HepG2 (cell line): ENCODE measurements around the gene VILL. TPM values are rescaled to one million over a fixed set of nuclear protein-coding genes. Genes with fewer than 3 reads are reported as not detected.
"Not testable (repeated sequence)": the region's sequence is repeated elsewhere in the genome, so short reads cannot be mapped to it uniquely, and the experiment has no call there.

Source experiments
- ATAC-seq: fragments of 200-7000 bp; cut with Tn5 transposase; 3 replicates; pipeline ENCODE4 v1.9.1; 2020; ENCODE audit warnings: mild to moderate bottlenecking, moderate library complexity
- BruUV-seq: library from RNA; stranded (reverse); fragments of 400-500 nt; replicated peaks from 2 replicates; lab custom pipeline; 2021; lab: Mats Ljungman, UMichigan
- CTCF ChIA-PET: fragments of 300-600 bp; formaldehyde crosslinking; extraction: SDS; loops from one replicate; lab custom pipeline; 2021; ENCODE audit warnings: low total read pairs, inconsistent platforms, low intra/inter-chr PET ratio; lab: Yijun Ruan, JAX
- POLR2A ChIA-PET: fragments of 350-600 bp; sonication (Branson Sonifier 250); formaldehyde crosslinking; loops from one replicate; lab custom pipeline; 2020; ENCODE audit warnings: antibody characterized with exemption, inconsistent platforms; lab: Yijun Ruan, JAX
- DNase-seq: peaks from one replicate; pipeline ENCODE4 v3.0.0-alpha.2; 2015; ENCODE audit warnings: low spot score
- FAIRE-seq: peaks from 3 replicates; lab custom pipeline; 2011; peaks lifted over from hg19 to GRCh38; lab: Jason Lieb, UNC
- H2AFZ ChIP-seq: one replicate; pipeline ENCODE4 v1.6.1; 2011; ENCODE audit warnings: low read length, inconsistent platforms
- H3K27ac ChIP-seq: fragments of 300-600 bp; 3 replicates; pipeline ENCODE4 v1.8.0; 2011; ENCODE audit warnings: mixed run types, mild to moderate bottlenecking, mixed read lengths, low read length, inconsistent platforms; ENCODE audit not compliant: insufficient read depth; ENCODE audit errors: extremely low read length
- H3K27me3 ChIP-seq, 2 experiments: fragments of 200-600 bp in 1 of 2; 2 replicates in 1 of 2; 3 replicates in 1 of 2; pipeline versions ENCODE4 v1.6.0 to v1.8.0; 2011; ENCODE audit warnings: low read length in 2 of 2, mild to moderate bottlenecking in 2 of 2, moderate library complexity in 2 of 2, inconsistent platforms in 1 of 2; ENCODE audit not compliant: insufficient read depth in 2 of 2, control insufficient read depth in 1 of 2
- H3K36me3 ChIP-seq, 2 experiments: fragments of 200-600 bp in 1 of 2; replicated peaks in 1 of 2; 2 replicates in 1 of 2; 3 replicates in 1 of 2; pipeline versions ENCODE4 v1.5.1 to v1.8.0; 2011; ENCODE audit warnings: low read length in 2 of 2, inconsistent platforms in 1 of 2; ENCODE audit not compliant: insufficient read depth in 2 of 2, control insufficient read depth in 1 of 2
- H3K4me1 ChIP-seq: 2 replicates; pipeline ENCODE4 v1.5.1; 2012; ENCODE audit warnings: low read length, inconsistent platforms; ENCODE audit not compliant: insufficient read depth
- H3K4me2 ChIP-seq: 2 replicates; pipeline ENCODE4 v1.6.0; 2011; ENCODE audit warnings: low read depth, low read length, inconsistent platforms
- H3K4me3 ChIP-seq, 3 experiments: fragments of 200-600 bp in 1 of 3; sonication (generic), shearing (Covaris generic) in 1 of 3; replicated peaks in 1 of 3; 2 replicates each; pipeline ENCODE4 v1.5.1; 2011 to 2016; ENCODE audit warnings: low read length in 3 of 3, inconsistent platforms in 2 of 3, low read depth in 2 of 3, mild to moderate bottlenecking in 2 of 3, control low read depth in 1 of 3, mixed read lengths in 1 of 3; ENCODE audit not compliant: insufficient read depth in 1 of 3
- H3K79me2 ChIP-seq: one replicate; pipeline ENCODE4 v1.6.1; 2011; ENCODE audit warnings: low read length, inconsistent platforms; ENCODE audit not compliant: insufficient read depth
- H3K9ac ChIP-seq: 2 replicates; pipeline ENCODE4 v1.6.0; 2011; ENCODE audit warnings: mild to moderate bottlenecking, low read depth, low read length, inconsistent platforms; ENCODE audit not compliant: insufficient read depth
- H3K9me3 ChIP-seq: 2 replicates; pipeline ENCODE4 v1.5.1; 2012; ENCODE audit warnings: mild to moderate bottlenecking, low read length
- H4K20me1 ChIP-seq: 2 replicates; pipeline ENCODE4 v1.6.0; 2011; ENCODE audit warnings: inconsistent platforms, mild to moderate bottlenecking, low read length, moderate library complexity; ENCODE audit not compliant: insufficient read depth
- FOXA1 ChIP-seq, 2 experiments: fragments of 450-650 bp in 1 of 2; sonication (generic) in 1 of 2; formaldehyde crosslinking in 1 of 2; IDR thresholded peaks; 2 replicates each; pipeline versions ENCODE4 v1.4.0 to v1.6.1; 2016 to 2020; ENCODE audit warnings: missing genetic modification reagents in 1 of 2
- FOXA3 ChIP-seq: IDR thresholded peaks from 2 replicates; pipeline ENCODE4 v1.6.1; 2016; ENCODE audit warnings: missing genetic modification reagents, missing compliant biosample characterization
- FOXO1 ChIP-seq: sonication (generic); formaldehyde crosslinking; IDR thresholded peaks from 2 replicates; pipeline ENCODE4 v1.4.0; 2020; ENCODE audit warnings: missing genetic modification reagents
- FOXP1 ChIP-seq, 2 experiments: fragments of 450-650 bp in 1 of 2; IDR thresholded peaks; 2 replicates each; pipeline ENCODE4 v1.6.1; 2017 to 2018; ENCODE audit warnings: antibody characterized with exemption in 1 of 2
- MTF2 ChIP-seq: sonication (generic); formaldehyde crosslinking; IDR thresholded peaks from 2 replicates; pipeline ENCODE4 v1.5.0; 2020; ENCODE audit warnings: missing genetic modification reagents, borderline replicate concordance
- MYC ChIP-seq: sonication (generic); formaldehyde crosslinking; IDR thresholded peaks from 2 replicates; pipeline ENCODE4 v1.9.0; 2021; ENCODE audit warnings: missing genetic modification reagents, borderline replicate concordance
- USF2 ChIP-seq, 2 experiments: sonication (generic) in 1 of 2; formaldehyde crosslinking in 1 of 2; IDR thresholded peaks; 2 replicates each; pipeline versions ENCODE4 v1.5.1 to v1.6.1; 2011 to 2020; ENCODE audit warnings: borderline replicate concordance in 1 of 2, low read depth in 1 of 2, low read length in 1 of 2, mild to moderate bottlenecking in 1 of 2, missing genetic modification reagents in 1 of 2, moderate library complexity in 1 of 2
- ZNF329 ChIP-seq: sonication (generic); formaldehyde crosslinking; IDR thresholded peaks from 2 replicates; pipeline ENCODE4 v1.9.0; 2021; ENCODE audit warnings: low read depth, mild to moderate bottlenecking, missing genetic modification reagents
- ZNF598 ChIP-seq: sonication (generic); formaldehyde crosslinking; IDR thresholded peaks from 2 replicates; pipeline ENCODE4 v1.5.1; 2020; ENCODE audit warnings: mild to moderate bottlenecking, missing genetic modification reagents, borderline replicate concordance
- WGBS: methylation state at CpG from one replicate; pipeline ENCODE4 v1.1.6; 2017; ENCODE audit warnings: low lambda C conversion rate; 5-methylcytosine and 5-hydroxymethylcytosine counted together
- in situ Hi-C: cut with HindIII; loops from 2 replicates; pipeline ENCODE4 v1.10.0; 2017; ENCODE audit warnings: low pct_unique_long_range_greater_than_20kb; ENCODE audit not compliant: extremely low pct_ligation_motif_present
- intact Hi-C: fragments of 100-400 bp; cut with micrococcal nuclease; formaldehyde crosslinking; loops from one replicate; pipeline ENCODE4 v1.10.0; 2022; ENCODE audit not compliant: unreplicated experiment
- polyA plus RNA-seq, 8 experiments: library from polyadenylated mRNA; depleted of rRNA in 3 of 8; stranded (reverse) in 7 of 8; unstranded in 1 of 8; fragments of >200 nt; fragmentation: Illumina TruSeq in 4 of 8; extraction: Trizol in 4 of 8; gene quantifications; 2 replicates each; pipeline versions ENCODE4 v1.2.1 to v1.2.3, GENCODE V29; 2011 to 2016; ENCODE audit warnings: low read depth in 4 of 8, missing spikeins in 1 of 8, mixed read lengths in 1 of 8; ENCODE audit not compliant: insufficient read depth in 1 of 8
- total RNA-seq, 5 experiments: library from RNA; depleted of rRNA; stranded (reverse); fragments of >200 nt; fragmentation: Illumina TruSeq; extraction: Trizol; gene quantifications; 2 replicates each; pipeline ENCODE4 v1.2.3, GENCODE V29; 2016; ENCODE audit warnings: low read depth in 1 of 5
- TF ChIP-seq, protein P1 (sequence below): IDR thresholded peaks from 2 replicates; pipeline ENCODE4 v1.6.1; 2012; ENCODE audit warnings: inconsistent platforms
- TF ChIP-seq, protein P2 (sequence below): sonication (generic); formaldehyde crosslinking; IDR thresholded peaks from 2 replicates; pipeline ENCODE4 v1.4.0; 2020; ENCODE audit warnings: missing genetic modification reagents

Gene VILL
- total and polyA plus RNA-seq, 2 of the 13 experiments (the other 11 are each of a cell fraction or from before 2014, with no cell fraction given), result 3.2 to 5.3 TPM

- POLR2A ChIA-PET, result interaction anchor here (1.0 kb wide), 1 partner anchor 294 kb away, joined by 3 read pairs; no protein-coding TSS in a partner anchor
- WGBS, result 10% methylated on average over 7 of the region's 9 CpGs
- not testable (repeated sequence) for H3K9ac ChIP-seq; TF ChIP-seq FOXA1, FOXP1 (IDR thresholded peaks at IDR 0.05)
- TF ChIP-seq FOXA1 (CRISPR knock-in tag; IDR thresholded peaks at IDR 0.05) (peak; percentile 38), FOXP1 (CRISPR knock-in tag; IDR thresholded peaks at IDR 0.05) (0 out of 2 replicates have a peak, but pooled peaks have one; percentile 15), FOXA3 (0 out of 2 replicates have a peak, but pooled peaks have one; percentile 20), MYC (0 out of 2 replicates have a peak, but pooled peaks have one; percentile 24)
- TF ChIP-seq, all 625 proteins: peak for 4; not testable (repeated sequence) for 621
- H3K36me3 ChIP-seq, H3K27me3 ChIP-seq, H2AFZ ChIP-seq, H3K27ac ChIP-seq, FAIRE-seq, CTCF ChIA-PET, H3K79me2 ChIP-seq, BruUV-seq, in situ Hi-C loops, H3K9me3 ChIP-seq, H4K20me1 ChIP-seq, DNase-seq, ATAC-seq, intact Hi-C loops: not testable (repeated sequence)
- Histone ChIP-seq H3K4me3 (peak overlapping the region in 1 of 3 experiments; percentile 27; a peak in 1 of 6 replicates), H3K4me2 (peak overlapping the region; percentile 57), H3K4me1 (peaks cover 25% of the 10 kb centered on the region)
These were observed 63.4 kb downstream of the VILL start for GRCh38 chr3:38053813-38054498.

GRCh38 chr3:38054499-38055001 lies 64.0 kb downstream of the VILL start:
- Histone ChIP-seq H3K4me1 (peaks cover 28% of the 10 kb centered on the region), H2AFZ (no peak overlapping the region), H4K20me1 (no peaks in the 10 kb centered on the region), H3K36me3 (no peaks in the 10 kb centered on the region), H3K9ac (no peak overlapping the region), H3K9me3 (no peaks in the 10 kb centered on the region), H3K79me2 (no peaks in the 10 kb centered on the region), H3K4me3 (peak overlapping the region in 1 of 3 experiments; percentile 27; a peak in 1 of 6 replicates), H3K27me3 (peaks cover 0 to 1% of the 10 kb centered on the region in 2 experiments; a peak in 2 of 5 replicates), H3K4me2 (peak overlapping the region; percentile 57), H3K27ac (no peak overlapping the region)
- BruUV-seq, result no TSS peak
- 0% methylated on average over 2 of the region's 3 CpGs for whole genome bisulfite sequencing
- intact Hi-C loops (no loop called here), in situ Hi-C loops (no loop called here)
- ATAC-seq (peak; percentile 86), DNase-seq (peak; percentile 66), FAIRE-seq (peak; percentile 42)
- ChIA-PET CTCF (no interaction called here), POLR2A (interaction anchor here (1.0 kb wide), 1 partner anchor 293 kb away, joined by 3 read pairs; no protein-coding TSS in a partner anchor)
- TF ChIP-seq, protein P1, sequence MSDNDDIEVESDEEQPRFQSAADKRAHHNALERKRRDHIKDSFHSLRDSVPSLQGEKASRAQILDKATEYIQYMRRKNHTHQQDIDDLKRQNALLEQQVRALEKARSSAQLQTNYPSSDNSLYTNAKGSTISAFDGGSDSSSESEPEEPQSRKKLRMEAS, result 0 out of 2 replicates have a peak, but pooled peaks have one; percentile 21
- TF ChIP-seq FOXA1 (IDR thresholded peaks at IDR 0.05), result no peak
- TF ChIP-seq FOXA1 (CRISPR knock-in tag; IDR thresholded peaks at IDR 0.05), result no peak
- TF ChIP-seq MTF2 (CRISPR knock-in tag), result no peak
- TF ChIP-seq, protein P2, sequence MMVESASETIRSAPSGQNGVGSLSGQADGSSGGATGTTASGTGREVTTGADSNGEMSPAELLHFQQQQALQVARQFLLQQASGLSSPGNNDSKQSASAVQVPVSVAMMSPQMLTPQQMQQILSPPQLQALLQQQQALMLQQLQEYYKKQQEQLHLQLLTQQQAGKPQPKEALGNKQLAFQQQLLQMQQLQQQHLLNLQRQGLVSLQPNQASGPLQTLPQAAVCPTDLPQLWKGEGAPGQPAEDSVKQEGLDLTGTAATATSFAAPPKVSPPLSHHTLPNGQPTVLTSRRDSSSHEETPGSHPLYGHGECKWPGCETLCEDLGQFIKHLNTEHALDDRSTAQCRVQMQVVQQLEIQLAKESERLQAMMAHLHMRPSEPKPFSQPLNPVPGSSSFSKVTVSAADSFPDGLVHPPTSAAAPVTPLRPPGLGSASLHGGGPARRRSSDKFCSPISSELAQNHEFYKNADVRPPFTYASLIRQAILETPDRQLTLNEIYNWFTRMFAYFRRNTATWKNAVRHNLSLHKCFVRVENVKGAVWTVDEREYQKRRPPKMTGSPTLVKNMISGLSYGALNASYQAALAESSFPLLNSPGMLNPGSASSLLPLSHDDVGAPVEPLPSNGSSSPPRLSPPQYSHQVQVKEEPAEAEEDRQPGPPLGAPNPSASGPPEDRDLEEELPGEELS (CRISPR knock-in tag), result peak; percentile 26; the same call in 1 of the 2 replicates
- TF ChIP-seq USF2 (IDR thresholded peaks at IDR 0.05; ENCODE audit: low read depth, low read length), result no peak
- no peak for TF ChIP-seq USF2 (CRISPR knock-in tag; IDR thresholded peaks at IDR 0.05; ENCODE audit: borderline replicate concordance)
- peak; percentile 38; the same call in 1 of the 2 replicates for TF ChIP-seq FOXO1
- no peak for TF ChIP-seq ZNF329 (CRISPR knock-in tag)
- no peak for TF ChIP-seq ZNF598
